SK-N-SH (cell line): ENCODE data around the gene MAX. TPM values are rescaled to one million over a fixed set of nuclear protein-coding genes. Genes with fewer than 3 reads are reported as not detected.

Experiments
- CTCF ChIA-PET: fragments of 300-600, 350-600 bp; formaldehyde crosslinking; extraction: SDS; loops from one replicate; lab custom pipeline; 2021; lab: Yijun Ruan, JAX
- POLR2A ChIA-PET: fragments of 350-600 bp; sonication (Branson Sonifier 250); formaldehyde crosslinking; extraction: SDS; loops from one replicate; lab custom pipeline; 2020; ENCODE audit warnings: antibody characterized with exemption, inconsistent platforms; lab: Yijun Ruan, JAX
- DNase-seq: peaks from one replicate; pipeline ENCODE4 v3.0.0; 2012
- H2AFZ ChIP-seq: fragments of 200-600 bp; sonication (generic); 2 replicates; pipeline ENCODE4 v1.8.1; 2016; ENCODE audit warnings: antibody characterized with exemption, mild to moderate bottlenecking, low read depth
- H3F3A ChIP-seq: fragments of 200-600 bp; sonication (generic); replicated peaks from 2 replicates; pipeline ENCODE3; 2016; ENCODE audit warnings: antibody characterized with exemption, mild to moderate bottlenecking; ENCODE audit not compliant: insufficient read depth
- H3K27ac ChIP-seq, 2 experiments: fragments of 200-500 bp in 1 of 2; fragments of 200-600 bp in 1 of 2; sonication (Bioruptor generic) in 1 of 2; sonication (generic), shearing (Covaris generic) in 1 of 2; 2 replicates each; pipeline versions ENCODE4 v1.5.1 to v1.6.1; 2014 to 2016; ENCODE audit warnings: low read depth in 2 of 2, inconsistent platforms in 1 of 2, low read length in 1 of 2, mild to moderate bottlenecking in 1 of 2, mixed read lengths in 1 of 2
- H3K27me3 ChIP-seq: fragments of 200-600 bp; sonication (generic), shearing (Covaris generic); 2 replicates; pipeline ENCODE4 v1.6.1; 2016; ENCODE audit warnings: mixed run types; ENCODE audit not compliant: insufficient read depth
- H3K36me3 ChIP-seq, 2 experiments: fragments of 200-500 bp in 1 of 2; fragments of 200-600 bp in 1 of 2; sonication (Bioruptor generic) in 1 of 2; sonication (generic) in 1 of 2; replicated peaks in 1 of 2; 2 replicates each; pipeline versions ENCODE3 to v1.5.1; 2014 to 2016; ENCODE audit warnings: low read length in 1 of 2, mild to moderate bottlenecking in 1 of 2; ENCODE audit not compliant: insufficient read depth in 2 of 2, control insufficient read depth in 1 of 2
- H3K4me1 ChIP-seq, 2 experiments: fragments of 200-500 bp in 1 of 2; fragments of 200-600 bp in 1 of 2; sonication (Bioruptor generic) in 1 of 2; sonication (generic), shearing (Covaris generic) in 1 of 2; 2 replicates each; pipeline versions ENCODE4 v1.5.1 to v1.6.1; 2014 to 2016; ENCODE audit warnings: low read depth in 1 of 2, low read length in 1 of 2, mixed run types in 1 of 2; ENCODE audit not compliant: insufficient read depth in 2 of 2, control insufficient read depth in 1 of 2
- H3K4me2 ChIP-seq: fragments of 200-600 bp; sonication (generic), shearing (Covaris generic); 2 replicates; pipeline ENCODE4 v1.6.1; 2017; ENCODE audit warnings: mixed run types
- H3K4me3 ChIP-seq, 2 experiments: fragments of 200-500 bp in 1 of 2; fragments of 200-600 bp in 1 of 2; sonication (Bioruptor generic) in 1 of 2; sonication (generic), shearing (Covaris generic) in 1 of 2; 2 replicates each; pipeline versions ENCODE4 v1.5.1 to v1.8.1; 2014 to 2016; ENCODE audit warnings: low read depth in 2 of 2, inconsistent platforms in 1 of 2, low read length in 1 of 2, mild to moderate bottlenecking in 1 of 2, mixed read lengths in 1 of 2, moderate library complexity in 1 of 2
- H3K79me2 ChIP-seq: fragments of 200-600 bp; sonication (generic); 2 replicates; pipeline ENCODE4 v1.8.1; 2017; ENCODE audit warnings: mild to moderate bottlenecking; ENCODE audit not compliant: insufficient read depth
- H3K9ac ChIP-seq: fragments of 200-600 bp; sonication (generic); 2 replicates; pipeline ENCODE4 v1.6.1; 2017; ENCODE audit warnings: mixed run types
- H3K9me2 ChIP-seq: fragments of 200-600 bp; sonication (generic); 2 replicates; pipeline ENCODE4 v1.6.1; 2017; ENCODE audit warnings: mixed run types
- H3K9me3 ChIP-seq: fragments of 200-600 bp; sonication (generic); 2 replicates; pipeline ENCODE4 v1.6.1; 2017; ENCODE audit warnings: mixed run types, mild to moderate bottlenecking, moderate library complexity
- H4K20me1 ChIP-seq: fragments of 200-600 bp; sonication (generic); 2 replicates; pipeline ENCODE4 v1.6.1; 2017; ENCODE audit warnings: mild to moderate bottlenecking, mixed run types; ENCODE audit not compliant: insufficient read depth
- EZH2phosphoT487 ChIP-seq: fragments of 200-600 bp; sonication (generic); IDR thresholded peaks from 2 replicates; pipeline ENCODE4 v1.6.1; 2017; ENCODE audit warnings: low read depth, mixed run types, mild to moderate bottlenecking, antibody characterized with exemption, moderate library complexity, borderline replicate concordance
- FOSL2 ChIP-seq: IDR thresholded peaks from 2 replicates; pipeline ENCODE4 v1.4.0; 2012; ENCODE audit warnings: low read depth, mild to moderate bottlenecking, moderate library complexity, borderline replicate concordance
- MXI1 ChIP-seq: IDR thresholded peaks from 2 replicates; pipeline ENCODE4 v1.6.1; 2012; ENCODE audit warnings: mild to moderate bottlenecking, low read depth, low read length, improper control_type of control experiment
- RCOR1 ChIP-seq: fragments of 150-350 bp; IDR thresholded peaks from 2 replicates; pipeline ENCODE4 v1.6.1; 2017; ENCODE audit warnings: antibody characterized with exemption, low read length
- TCF12 ChIP-seq: IDR thresholded peaks from 2 replicates; pipeline ENCODE4 v1.4.0; 2012
- TEAD4 ChIP-seq: IDR thresholded peaks from 2 replicates; pipeline ENCODE4 v1.4.0; 2012; ENCODE audit warnings: mild to moderate bottlenecking, borderline replicate concordance; ENCODE audit not compliant: insufficient read depth
- YY1 ChIP-seq: IDR thresholded peaks from 2 replicates; pipeline ENCODE4 v1.4.0; 2012; ENCODE audit warnings: low read depth, mild to moderate bottlenecking
- WGBS: methylation state at CpG from one replicate; pipeline ENCODE4 v1.1.6; 2017; ENCODE audit warnings: low lambda C conversion rate; 5-methylcytosine and 5-hydroxymethylcytosine counted together
- polyA plus RNA-seq, 3 experiments: library from polyadenylated mRNA; depleted of rRNA; stranded (reverse); fragments of >200 nt; gene quantifications; 2 replicates each; pipeline ENCODE4 v1.2.3, GENCODE V29; 2012
- TF ChIP-seq, protein P1 (sequence below): IDR thresholded peaks from 2 replicates; pipeline ENCODE4 v1.4.0; 2012; ENCODE audit warnings: low read depth
- TF ChIP-seq, protein P2 (sequence below): IDR thresholded peaks from 2 replicates; pipeline ENCODE4 v1.6.1; 2012; ENCODE audit warnings: mild to moderate bottlenecking, low read depth, low read length, moderate library complexity
- TF ChIP-seq, protein P3 (sequence below): fragments of 200-600 bp; sonication (generic); IDR thresholded peaks from 2 replicates; pipeline ENCODE4 v1.6.1; 2017; ENCODE audit warnings: antibody characterized with exemption, mild to moderate bottlenecking, moderate library complexity

Gene MAX
- polyA plus RNA-seq, 1 of the 3 experiments (the other 2 are of a cell fraction) = 103 TPM

DNA sequence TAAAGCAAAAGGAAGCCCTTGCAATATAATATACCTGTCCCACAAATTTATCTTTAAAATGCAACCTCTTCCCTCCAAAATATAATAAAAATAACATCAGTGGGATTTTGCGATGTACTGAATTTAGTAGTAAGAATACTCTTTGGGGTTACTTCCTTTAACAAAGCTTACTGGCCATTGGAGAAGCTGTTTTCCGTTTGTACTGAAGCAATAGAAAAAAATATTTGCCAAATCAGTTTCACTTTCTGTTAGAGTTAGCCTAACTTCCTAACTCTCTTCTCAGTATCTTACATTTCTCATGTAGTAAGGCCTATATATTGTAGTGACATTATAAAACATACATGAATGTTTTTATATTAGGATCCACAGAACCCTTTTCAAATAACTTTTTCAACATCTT lies 3.7 kb downstream of the MAX start:
- no peak overlapping the region for H2AFZ ChIP-seq

More for the DNA sequence above, 3.7 kb downstream of the MAX start:
- no peaks in the 10 kb centered on the region for H3K9me2 ChIP-seq
- peak overlapping the region; percentile 8 to 34; a peak in 3 of 4 replicates for H3K27ac ChIP-seq
- H3K36me3 ChIP-seq = peaks cover 37 to 52% of the 10 kb centered on the region in 2 experiments
- ChIA-PET CTCF (interaction anchor here (1.8 kb wide), 1 partner anchor 26 kb away, joined by 5 read pairs; no protein-coding TSS in a partner anchor), POLR2A (no interaction called here)
- no peaks in the 10 kb centered on the region for H3F3A ChIP-seq
- no peak for TF ChIP-seq YY1
- no peak for TF ChIP-seq MXI1
- TF ChIP-seq, protein P1, sequence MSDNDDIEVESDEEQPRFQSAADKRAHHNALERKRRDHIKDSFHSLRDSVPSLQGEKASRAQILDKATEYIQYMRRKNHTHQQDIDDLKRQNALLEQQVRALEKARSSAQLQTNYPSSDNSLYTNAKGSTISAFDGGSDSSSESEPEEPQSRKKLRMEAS = no peak
- TF ChIP-seq FOSL2 = no peak
- TF ChIP-seq, protein P2, sequence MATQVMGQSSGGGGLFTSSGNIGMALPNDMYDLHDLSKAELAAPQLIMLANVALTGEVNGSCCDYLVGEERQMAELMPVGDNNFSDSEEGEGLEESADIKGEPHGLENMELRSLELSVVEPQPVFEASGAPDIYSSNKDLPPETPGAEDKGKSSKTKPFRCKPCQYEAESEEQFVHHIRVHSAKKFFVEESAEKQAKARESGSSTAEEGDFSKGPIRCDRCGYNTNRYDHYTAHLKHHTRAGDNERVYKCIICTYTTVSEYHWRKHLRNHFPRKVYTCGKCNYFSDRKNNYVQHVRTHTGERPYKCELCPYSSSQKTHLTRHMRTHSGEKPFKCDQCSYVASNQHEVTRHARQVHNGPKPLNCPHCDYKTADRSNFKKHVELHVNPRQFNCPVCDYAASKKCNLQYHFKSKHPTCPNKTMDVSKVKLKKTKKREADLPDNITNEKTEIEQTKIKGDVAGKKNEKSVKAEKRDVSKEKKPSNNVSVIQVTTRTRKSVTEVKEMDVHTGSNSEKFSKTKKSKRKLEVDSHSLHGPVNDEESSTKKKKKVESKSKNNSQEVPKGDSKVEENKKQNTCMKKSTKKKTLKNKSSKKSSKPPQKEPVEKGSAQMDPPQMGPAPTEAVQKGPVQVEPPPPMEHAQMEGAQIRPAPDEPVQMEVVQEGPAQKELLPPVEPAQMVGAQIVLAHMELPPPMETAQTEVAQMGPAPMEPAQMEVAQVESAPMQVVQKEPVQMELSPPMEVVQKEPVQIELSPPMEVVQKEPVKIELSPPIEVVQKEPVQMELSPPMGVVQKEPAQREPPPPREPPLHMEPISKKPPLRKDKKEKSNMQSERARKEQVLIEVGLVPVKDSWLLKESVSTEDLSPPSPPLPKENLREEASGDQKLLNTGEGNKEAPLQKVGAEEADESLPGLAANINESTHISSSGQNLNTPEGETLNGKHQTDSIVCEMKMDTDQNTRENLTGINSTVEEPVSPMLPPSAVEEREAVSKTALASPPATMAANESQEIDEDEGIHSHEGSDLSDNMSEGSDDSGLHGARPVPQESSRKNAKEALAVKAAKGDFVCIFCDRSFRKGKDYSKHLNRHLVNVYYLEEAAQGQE = no peak
- TF ChIP-seq EZH2phosphoT487 = no peak
- TF ChIP-seq, protein P3, sequence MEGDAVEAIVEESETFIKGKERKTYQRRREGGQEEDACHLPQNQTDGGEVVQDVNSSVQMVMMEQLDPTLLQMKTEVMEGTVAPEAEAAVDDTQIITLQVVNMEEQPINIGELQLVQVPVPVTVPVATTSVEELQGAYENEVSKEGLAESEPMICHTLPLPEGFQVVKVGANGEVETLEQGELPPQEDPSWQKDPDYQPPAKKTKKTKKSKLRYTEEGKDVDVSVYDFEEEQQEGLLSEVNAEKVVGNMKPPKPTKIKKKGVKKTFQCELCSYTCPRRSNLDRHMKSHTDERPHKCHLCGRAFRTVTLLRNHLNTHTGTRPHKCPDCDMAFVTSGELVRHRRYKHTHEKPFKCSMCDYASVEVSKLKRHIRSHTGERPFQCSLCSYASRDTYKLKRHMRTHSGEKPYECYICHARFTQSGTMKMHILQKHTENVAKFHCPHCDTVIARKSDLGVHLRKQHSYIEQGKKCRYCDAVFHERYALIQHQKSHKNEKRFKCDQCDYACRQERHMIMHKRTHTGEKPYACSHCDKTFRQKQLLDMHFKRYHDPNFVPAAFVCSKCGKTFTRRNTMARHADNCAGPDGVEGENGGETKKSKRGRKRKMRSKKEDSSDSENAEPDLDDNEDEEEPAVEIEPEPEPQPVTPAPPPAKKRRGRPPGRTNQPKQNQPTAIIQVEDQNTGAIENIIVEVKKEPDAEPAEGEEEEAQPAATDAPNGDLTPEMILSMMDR = no peak
- no peak for TF ChIP-seq RCOR1
- TF ChIP-seq TCF12 = no peak
- TF ChIP-seq TEAD4 = no peak
- H3K4me2 ChIP-seq = peak overlapping the region; percentile 65
- no peaks in the 10 kb centered on the region for H3K27me3 ChIP-seq
- H3K9ac ChIP-seq = peak overlapping the region; percentile 21; the same call in 1 of the 2 replicates
- DNase-seq = no peak
- 66% methylated on average over 2 of the region's 2 CpGs for WGBS
- peaks cover 25% of the 10 kb centered on the region for H4K20me1 ChIP-seq
- peaks cover 69% of the 10 kb centered on the region for H3K79me2 ChIP-seq
- H3K9me3 ChIP-seq = no peaks in the 10 kb centered on the region
- H3K4me1 ChIP-seq = peaks cover 27 to 39% of the 10 kb centered on the region in 2 experiments
- peak overlapping the region in 1 of 2 experiments; percentile 7; a peak in 1 of 4 replicates for H3K4me3 ChIP-seq
